ENCODE data around the gene MACF1. TPM values are rescaled to one million over a fixed set of nuclear protein-coding genes. Genes with fewer than 3 reads are reported as not detected.
A peak's percentile ranks its signal among the peaks of the same experiment; 100 is the strongest.

Gene MACF1
- total and polyA plus RNA-seq, 8 donors, result 49.8 to 161 (median 89.1) TPM

DNA sequence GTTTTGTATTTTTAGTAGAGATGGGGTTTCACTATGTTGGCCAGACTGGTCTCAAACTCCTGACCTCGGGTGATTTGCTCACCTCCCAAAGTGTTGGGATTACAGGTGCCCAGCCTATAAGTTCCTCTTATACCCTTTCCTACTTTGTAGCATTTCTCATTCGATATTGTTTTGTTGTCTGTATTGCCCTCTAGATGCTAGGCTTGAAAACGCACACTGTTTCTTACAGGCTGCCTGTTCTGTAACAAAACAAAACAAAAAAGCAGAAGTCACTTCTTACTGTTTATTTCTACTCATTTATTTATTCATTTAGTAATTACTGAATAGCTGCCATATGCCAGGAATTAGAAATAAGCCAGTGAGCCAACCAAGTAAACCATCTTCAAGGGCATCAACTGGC lies 150.1 kb downstream of the MACF1 start:
- peaks cover 0 to 8% (median 0%) of the 10 kb centered on the region in 3 donors for H3K4me1 ChIP-seq
- DNase-seq (no peak), FAIRE-seq (no peak), ATAC-seq (no peak)
- TF ChIP-seq, protein P1, sequence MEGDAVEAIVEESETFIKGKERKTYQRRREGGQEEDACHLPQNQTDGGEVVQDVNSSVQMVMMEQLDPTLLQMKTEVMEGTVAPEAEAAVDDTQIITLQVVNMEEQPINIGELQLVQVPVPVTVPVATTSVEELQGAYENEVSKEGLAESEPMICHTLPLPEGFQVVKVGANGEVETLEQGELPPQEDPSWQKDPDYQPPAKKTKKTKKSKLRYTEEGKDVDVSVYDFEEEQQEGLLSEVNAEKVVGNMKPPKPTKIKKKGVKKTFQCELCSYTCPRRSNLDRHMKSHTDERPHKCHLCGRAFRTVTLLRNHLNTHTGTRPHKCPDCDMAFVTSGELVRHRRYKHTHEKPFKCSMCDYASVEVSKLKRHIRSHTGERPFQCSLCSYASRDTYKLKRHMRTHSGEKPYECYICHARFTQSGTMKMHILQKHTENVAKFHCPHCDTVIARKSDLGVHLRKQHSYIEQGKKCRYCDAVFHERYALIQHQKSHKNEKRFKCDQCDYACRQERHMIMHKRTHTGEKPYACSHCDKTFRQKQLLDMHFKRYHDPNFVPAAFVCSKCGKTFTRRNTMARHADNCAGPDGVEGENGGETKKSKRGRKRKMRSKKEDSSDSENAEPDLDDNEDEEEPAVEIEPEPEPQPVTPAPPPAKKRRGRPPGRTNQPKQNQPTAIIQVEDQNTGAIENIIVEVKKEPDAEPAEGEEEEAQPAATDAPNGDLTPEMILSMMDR (IDR thresholded peaks at IDR 0.05), result no peak
- 82 to 88% methylated on average over 3 of the region's 3 CpGs for WGBS, 2 donors
- H3K27ac ChIP-seq, result no peak overlapping the region
- intact Hi-C loops (cut with DNase I), result no loop called here
- H3K9me3 ChIP-seq, result no peaks in the 10 kb centered on the region
- H3K4me3 ChIP-seq, result no peak overlapping the region
- H3K36me3 ChIP-seq, result peaks cover 6 to 58% (median 19%) of the 10 kb centered on the region in 3 donors
- H3K27me3 ChIP-seq, result no peaks in the 10 kb centered on the region

DNA sequence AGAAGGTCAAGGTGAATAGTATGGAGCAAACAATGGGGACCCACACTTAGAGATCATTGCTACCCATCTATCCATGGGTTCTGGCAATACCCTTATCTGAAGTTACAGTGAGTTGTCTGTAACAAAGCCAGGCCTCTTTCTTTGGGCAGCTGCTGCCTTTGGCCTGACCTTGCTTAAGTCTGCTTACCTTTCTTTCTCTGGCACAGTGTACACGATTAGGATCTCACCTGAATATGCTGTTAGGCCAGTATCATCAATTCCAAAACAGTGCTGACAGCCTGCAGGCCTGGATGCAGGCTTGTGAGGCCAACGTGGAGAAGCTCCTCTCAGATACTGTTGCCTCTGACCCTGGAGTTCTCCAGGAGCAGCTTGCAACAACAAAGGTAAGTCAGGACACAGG lies 154.0 kb downstream of the MACF1 start:
- 15 to 21% methylated on average over 2 of the region's 2 CpGs for WGBS, 2 donors
- no peak for FAIRE-seq

DNA sequence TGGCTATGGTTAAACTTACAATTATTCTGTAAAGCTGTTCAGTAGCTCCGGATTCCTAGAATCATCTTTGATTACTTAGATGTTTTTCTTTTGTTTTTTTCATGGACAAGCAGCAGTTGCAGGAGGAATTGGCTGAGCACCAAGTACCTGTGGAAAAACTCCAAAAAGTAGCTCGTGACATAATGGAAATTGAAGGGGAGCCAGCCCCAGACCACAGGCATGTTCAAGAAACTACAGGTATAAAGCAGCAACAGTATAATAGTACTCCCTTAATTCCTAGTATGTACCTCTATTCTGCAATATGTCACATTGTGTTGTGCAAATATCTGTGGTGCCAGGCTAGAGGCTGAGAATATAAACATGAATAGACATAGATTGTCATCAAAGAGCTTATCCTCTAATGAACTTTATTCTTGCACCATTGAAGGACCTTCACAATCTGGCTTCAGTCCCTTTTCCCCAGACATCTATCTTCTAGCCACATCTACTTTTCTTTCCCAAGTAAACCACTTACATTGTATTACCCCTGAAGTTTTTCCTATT lies 154.6 kb downstream of the MACF1 start:
- Histone ChIP-seq H3K36me3 (peaks cover 6 to 33% (median 17%) of the 10 kb centered on the region in 3 donors), H3K4me1 (peaks cover 0 to 8% (median 0%) of the 10 kb centered on the region in 3 donors), H3K9me3 (no peaks in the 10 kb centered on the region), H3K27ac (no peak overlapping the region), H3K4me3 (no peak overlapping the region), H3K27me3 (no peaks in the 10 kb centered on the region)
- FAIRE-seq (no peak), DNase-seq (peak in 1 of 6 donors; percentile 27), ATAC-seq (peak in 3 of 4 donors; percentile 38 to 51 (median 45))
- intact Hi-C loops (cut with DNase I), result no loop called here
- 8 to 17% methylated on average over 2 of the region's 2 CpGs for WGBS, 2 donors
- TF ChIP-seq, protein P1 (IDR thresholded peaks at IDR 0.05), result no peak

More for the DNA sequence above, 154.0 kb downstream of the MACF1 start:
- Histone ChIP-seq H3K4me3 (no peak overlapping the region), H3K9me3 (no peaks in the 10 kb centered on the region), H3K27me3 (no peaks in the 10 kb centered on the region), H3K36me3 (peaks cover 6 to 39% (median 22%) of the 10 kb centered on the region in 3 donors), H3K27ac (no peak overlapping the region), H3K4me1 (peaks cover 0 to 8% (median 0%) of the 10 kb centered on the region in 3 donors)
- DNase-seq, result no peak
- peak in 2 of 4 donors; percentile 31 to 57 for ATAC-seq
- intact Hi-C loops (cut with DNase I), result no loop called here
- TF ChIP-seq, protein P1 (IDR thresholded peaks at IDR 0.05), result no peak

DNA sequence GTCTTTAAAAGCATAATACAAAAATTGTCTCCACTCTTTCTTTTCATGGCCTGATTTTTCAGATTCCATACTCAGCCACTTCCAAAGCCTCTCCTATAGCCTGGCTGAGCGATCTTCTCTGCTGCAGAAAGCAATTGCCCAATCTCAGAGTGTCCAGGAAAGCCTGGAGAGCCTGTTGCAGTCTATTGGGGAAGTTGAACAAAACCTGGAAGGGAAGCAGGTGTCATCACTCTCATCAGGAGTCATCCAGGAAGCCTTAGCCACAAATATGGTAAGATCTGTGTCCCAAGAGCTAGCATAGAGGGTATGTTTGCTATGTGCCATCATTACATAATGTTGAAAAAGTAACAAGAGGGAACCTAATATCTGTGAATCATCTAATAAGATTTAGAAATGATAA lies 156.2 kb downstream of the MACF1 start:
- intact Hi-C loops (cut with DNase I), result no loop called here
- Histone ChIP-seq H3K4me1 (peaks cover 0 to 8% (median 0%) of the 10 kb centered on the region in 3 donors), H3K9me3 (no peaks in the 10 kb centered on the region), H3K27me3 (no peaks in the 10 kb centered on the region), H3K4me3 (no peak overlapping the region), H3K36me3 (peaks cover 6 to 27% (median 17%) of the 10 kb centered on the region in 3 donors), H3K27ac (no peak overlapping the region)
- 95 to 96% methylated on average over 1 of the region's 1 CpG for WGBS, 2 donors
- TF ChIP-seq, protein P1 (IDR thresholded peaks at IDR 0.05), result no peak
- FAIRE-seq (no peak), ATAC-seq (no peak), DNase-seq (no peak)

DNA sequence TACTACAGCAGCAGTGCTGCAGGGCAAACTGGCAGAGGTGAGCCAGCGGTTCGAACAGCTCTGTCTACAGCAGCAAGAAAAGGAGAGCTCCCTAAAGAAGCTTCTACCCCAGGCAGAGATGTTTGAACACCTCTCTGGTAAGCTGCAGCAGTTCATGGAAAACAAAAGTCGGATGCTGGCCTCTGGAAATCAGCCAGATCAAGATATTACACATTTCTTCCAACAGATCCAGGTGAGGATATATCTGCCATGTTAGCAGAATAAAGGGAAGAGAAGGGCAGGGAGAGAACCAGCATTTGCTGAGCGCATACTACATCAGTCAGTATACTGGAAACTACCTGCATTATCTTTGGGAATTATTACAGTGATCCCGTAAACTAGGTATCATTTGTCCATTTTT lies 157.0 kb downstream of the MACF1 start:
- FAIRE-seq (no peak), ATAC-seq (no peak), DNase-seq (no peak)
- peaks cover 6 to 21% (median 17%) of the 10 kb centered on the region in 3 donors for H3K36me3 ChIP-seq
- H3K27me3 ChIP-seq, result no peaks in the 10 kb centered on the region
- H3K4me3 ChIP-seq, result no peak overlapping the region
- 75 to 77% methylated on average over 5 of the region's 5 CpGs for WGBS, 2 donors
- H3K4me1 ChIP-seq, result peaks cover 0 to 8% (median 0%) of the 10 kb centered on the region in 3 donors
- H3K27ac ChIP-seq, result no peak overlapping the region
- intact Hi-C loops (cut with DNase I), result no loop called here
- H3K9me3 ChIP-seq, result no peaks in the 10 kb centered on the region
- TF ChIP-seq, protein P1 (IDR thresholded peaks at IDR 0.05), result no peak

All from pancreas (tissue), 10 donors.